RWPE2 (cell line): ENCODE data around the gene RDH13.
A peak's percentile ranks its signal among the peaks of the same experiment; 100 is the strongest.

ENCODE experiments used
- ATAC-seq: fragments of 200-7000 bp; cut with Tn5 transposase; 3 replicates; pipeline ENCODE4 v1.9.1; 2021; ENCODE audit warnings: low read depth
- DNase-seq: peaks from one replicate; pipeline ENCODE4 v3.0.0-alpha.2; 2020; ENCODE audit warnings: low spot score
- H3K27ac ChIP-seq: fragments of 450-650 bp; 2 replicates; pipeline ENCODE4 v1.5.1; 2017; ENCODE audit warnings: mild to moderate bottlenecking; ENCODE audit not compliant: poor library complexity, severe bottlenecking
- H3K27me3 ChIP-seq: fragments of 250-450 bp; sonication (Bioruptor Pico); 2 replicates; pipeline ENCODE4 v1.5.1; 2021; ENCODE audit warnings: mild to moderate bottlenecking, moderate library complexity; ENCODE audit not compliant: insufficient read depth, poor library complexity, severe bottlenecking
- H3K36me3 ChIP-seq: fragments of 250-450 bp; sonication (Bioruptor Pico); 2 replicates; pipeline ENCODE4 v1.5.1; 2020; ENCODE audit warnings: low read depth, mild to moderate bottlenecking, moderate library complexity
- H3K4me1 ChIP-seq: fragments of 250-450 bp; sonication (Bioruptor Pico); 2 replicates; pipeline ENCODE4 v1.5.1; 2021; ENCODE audit warnings: mild to moderate bottlenecking, moderate library complexity; ENCODE audit not compliant: insufficient read depth, poor library complexity, severe bottlenecking
- H3K4me3 ChIP-seq: fragments of 250-450 bp; sonication (Bioruptor Pico); 2 replicates; pipeline ENCODE4 v1.5.1; 2021; ENCODE audit warnings: mild to moderate bottlenecking, moderate library complexity; ENCODE audit not compliant: severe bottlenecking
- H3K9me3 ChIP-seq: fragments of 250-450 bp; sonication (Bioruptor Pico); 2 replicates; pipeline ENCODE4 v1.5.1; 2021; ENCODE audit warnings: mild to moderate bottlenecking, moderate library complexity; ENCODE audit not compliant: severe bottlenecking
- TF ChIP-seq, protein P1 (sequence below): fragments of 450-650 bp; IDR thresholded peaks from one replicate; pipeline ENCODE4 v1.5.1; 2017; ENCODE audit warnings: mild to moderate bottlenecking, moderate library complexity; ENCODE audit not compliant: poor library complexity, severe bottlenecking

RDH13 gene

DNA sequence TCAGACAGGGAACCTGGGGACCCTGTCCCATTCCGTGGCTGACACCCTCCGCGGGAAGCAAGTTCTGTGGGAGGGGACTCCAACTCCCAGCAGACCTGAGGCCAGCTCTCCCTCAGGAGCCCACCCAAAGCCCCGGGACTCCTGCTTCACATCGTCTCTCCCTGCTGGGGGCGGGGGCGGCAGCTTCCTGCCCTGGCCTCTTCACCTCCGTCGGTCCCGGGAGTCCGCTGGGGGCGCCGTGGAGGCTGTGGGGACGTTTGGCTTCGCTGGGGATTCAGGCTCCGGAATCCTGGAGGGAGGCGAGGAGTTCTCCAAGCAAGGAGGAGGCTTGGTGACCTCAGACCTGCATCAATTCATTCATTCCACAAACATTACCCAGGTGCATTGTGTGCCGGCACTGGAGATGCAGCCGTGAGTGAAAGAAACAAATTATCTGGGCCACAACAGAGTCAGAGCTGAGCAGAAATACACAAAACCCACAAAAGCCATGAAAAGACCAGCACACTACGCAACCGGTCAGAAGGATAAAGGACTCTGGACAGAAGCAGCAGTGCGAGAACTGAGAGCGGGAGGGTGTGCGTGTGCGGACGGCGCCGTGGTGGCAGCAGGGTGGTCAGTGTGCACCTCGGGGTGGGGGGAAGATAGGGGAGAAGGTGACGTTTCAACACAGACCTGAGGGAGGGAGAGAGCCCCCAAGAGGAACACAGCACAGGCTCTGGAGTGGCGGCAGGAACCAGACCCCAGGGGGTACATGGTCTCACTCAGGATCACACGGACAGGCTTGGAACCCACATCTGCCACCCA, 31.7 kb upstream of the RDH13 start:
- Histone ChIP-seq H3K27me3 (no peaks in the 10 kb centered on the region), H3K9me3 (no peaks in the 10 kb centered on the region), H3K4me1 (no peaks in the 10 kb centered on the region), H3K36me3 (peaks cover 20% of the 10 kb centered on the region), H3K4me3 (no peak overlapping the region), H3K27ac (no peak overlapping the region)
- TF ChIP-seq, protein P1, sequence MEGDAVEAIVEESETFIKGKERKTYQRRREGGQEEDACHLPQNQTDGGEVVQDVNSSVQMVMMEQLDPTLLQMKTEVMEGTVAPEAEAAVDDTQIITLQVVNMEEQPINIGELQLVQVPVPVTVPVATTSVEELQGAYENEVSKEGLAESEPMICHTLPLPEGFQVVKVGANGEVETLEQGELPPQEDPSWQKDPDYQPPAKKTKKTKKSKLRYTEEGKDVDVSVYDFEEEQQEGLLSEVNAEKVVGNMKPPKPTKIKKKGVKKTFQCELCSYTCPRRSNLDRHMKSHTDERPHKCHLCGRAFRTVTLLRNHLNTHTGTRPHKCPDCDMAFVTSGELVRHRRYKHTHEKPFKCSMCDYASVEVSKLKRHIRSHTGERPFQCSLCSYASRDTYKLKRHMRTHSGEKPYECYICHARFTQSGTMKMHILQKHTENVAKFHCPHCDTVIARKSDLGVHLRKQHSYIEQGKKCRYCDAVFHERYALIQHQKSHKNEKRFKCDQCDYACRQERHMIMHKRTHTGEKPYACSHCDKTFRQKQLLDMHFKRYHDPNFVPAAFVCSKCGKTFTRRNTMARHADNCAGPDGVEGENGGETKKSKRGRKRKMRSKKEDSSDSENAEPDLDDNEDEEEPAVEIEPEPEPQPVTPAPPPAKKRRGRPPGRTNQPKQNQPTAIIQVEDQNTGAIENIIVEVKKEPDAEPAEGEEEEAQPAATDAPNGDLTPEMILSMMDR, result no peak
- DNase-seq, result peak; percentile 56
- no peak for ATAC-seq

DNA sequence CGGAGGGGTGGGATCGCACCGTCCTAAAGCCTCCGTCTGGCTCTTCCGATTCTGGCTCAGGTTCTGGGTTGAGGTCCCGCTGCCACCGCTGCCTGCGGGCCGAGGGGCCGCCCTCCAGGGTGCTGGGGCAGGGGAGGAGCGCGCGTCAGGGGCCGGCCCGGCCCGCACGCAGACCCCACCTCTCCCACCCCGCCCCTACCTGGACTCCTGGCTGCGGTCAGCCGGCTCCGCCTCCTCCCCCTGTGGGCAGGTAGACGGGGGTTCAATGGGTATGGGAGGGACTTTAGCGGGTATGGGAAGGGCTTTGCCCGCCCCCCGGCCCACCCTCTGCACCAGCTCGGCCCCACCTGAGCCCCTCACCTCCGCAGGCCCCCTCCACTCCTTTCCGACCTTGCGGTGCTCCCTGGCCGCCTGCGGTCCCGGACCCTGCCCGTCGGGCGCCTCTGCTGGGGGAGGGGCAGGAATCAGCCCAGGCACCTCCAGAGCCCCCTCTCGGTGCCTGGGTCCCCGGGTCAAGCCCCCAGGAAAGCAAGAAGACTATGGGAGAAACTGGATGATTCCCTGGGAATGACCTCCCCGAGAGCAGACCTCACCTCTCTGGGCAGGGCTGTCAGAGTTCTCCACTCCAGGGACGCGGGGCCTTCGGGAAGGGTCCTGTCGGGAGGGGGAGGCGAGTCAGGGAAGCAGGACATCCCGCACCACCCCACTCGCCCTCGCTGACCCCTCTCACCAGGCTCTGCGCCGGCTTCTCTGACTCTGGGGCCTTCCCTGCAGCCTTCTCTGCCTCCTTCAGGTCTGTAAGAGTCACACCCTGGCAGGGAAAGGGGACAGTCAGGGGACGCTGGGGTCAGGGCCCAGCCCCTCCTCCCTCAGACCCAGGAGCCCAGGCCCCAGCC, 29.7 kb upstream of the RDH13 start:
- H3K4me3 ChIP-seq, result no peak overlapping the region
- no peaks in the 10 kb centered on the region for H3K27me3 ChIP-seq
- ATAC-seq, result no peak

DNA sequence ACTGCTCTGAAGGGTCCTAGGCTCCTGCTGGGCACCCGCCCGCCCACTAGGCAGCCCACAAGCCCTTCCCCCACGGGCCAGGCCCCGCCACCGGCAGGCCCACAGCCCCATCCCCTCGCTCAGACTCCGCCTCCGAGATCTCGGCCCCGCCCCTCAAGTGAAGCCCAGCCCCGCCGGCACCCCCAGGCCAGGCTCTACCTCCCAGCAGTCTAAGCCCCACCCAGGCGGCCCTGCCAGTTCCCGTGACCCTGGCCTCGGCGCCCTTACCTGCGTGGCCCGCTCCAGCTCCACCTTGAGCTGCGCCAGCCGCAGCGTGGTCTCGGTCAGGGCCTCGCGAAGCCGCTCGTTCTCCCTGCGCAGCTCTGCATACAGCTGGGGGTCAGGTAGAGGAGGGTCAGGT, 29.0 kb upstream of the RDH13 start:
- no peak for ATAC-seq
- Histone ChIP-seq H3K36me3 (peaks cover 20% of the 10 kb centered on the region), H3K27ac (no peak overlapping the region), H3K4me1 (no peaks in the 10 kb centered on the region), H3K27me3 (no peaks in the 10 kb centered on the region), H3K9me3 (no peaks in the 10 kb centered on the region), H3K4me3 (no peak overlapping the region)
- TF ChIP-seq, protein P1, result no peak
- peak; percentile 60 for DNase-seq

More for the DNA sequence above, 29.7 kb upstream of the RDH13 start:
- peak; percentile 31 for DNase-seq
- H3K36me3 ChIP-seq, result peaks cover 20% of the 10 kb centered on the region
- TF ChIP-seq, protein P1, result no peak
- H3K9me3 ChIP-seq, result no peaks in the 10 kb centered on the region
- no peaks in the 10 kb centered on the region for H3K4me1 ChIP-seq
- H3K27ac ChIP-seq, result no peak overlapping the region

DNA sequence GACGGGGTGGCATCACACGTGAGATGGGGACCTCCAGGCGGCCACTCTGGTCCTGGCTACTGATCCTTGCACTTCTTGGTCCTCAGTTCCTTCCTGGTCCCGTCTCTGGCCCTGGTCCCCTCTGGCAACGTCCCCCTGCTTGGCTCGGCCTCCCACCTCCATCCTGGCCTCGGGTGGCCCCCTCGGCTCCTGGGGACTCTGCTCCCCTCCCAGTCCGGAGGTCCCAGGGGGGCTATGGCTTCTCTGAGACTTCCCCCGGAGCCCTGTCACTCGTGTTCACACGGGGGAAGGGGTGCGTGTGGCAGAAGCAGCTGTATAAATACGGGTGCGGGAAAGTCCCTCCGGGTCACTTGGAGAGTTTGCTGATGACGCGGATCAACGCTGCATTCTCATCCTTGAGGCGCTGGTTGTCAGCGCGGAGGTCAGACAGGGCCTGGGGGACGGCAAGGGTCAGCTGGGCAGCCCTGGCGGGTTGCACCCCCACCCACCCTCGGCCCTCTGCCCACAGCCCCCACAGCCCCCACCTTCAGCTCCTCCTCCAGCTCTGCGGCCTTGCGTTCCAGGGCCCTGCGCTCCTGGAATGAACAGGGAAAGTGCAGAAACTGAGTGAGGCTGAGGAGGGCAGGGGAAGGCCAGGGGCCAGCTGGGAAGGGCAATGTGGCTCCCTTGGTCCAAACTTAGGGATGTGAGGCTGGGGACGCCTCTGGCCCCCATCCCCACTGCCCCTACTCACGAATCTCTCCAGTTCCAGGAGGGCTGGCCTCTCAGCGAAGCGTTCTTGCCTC, 28.4 kb upstream of the RDH13 start:
- H3K27ac ChIP-seq, result no peak overlapping the region
- no peaks in the 10 kb centered on the region for H3K27me3 ChIP-seq
- no peak for ATAC-seq
- DNase-seq, result peak; percentile 44
- no peaks in the 10 kb centered on the region for H3K4me1 ChIP-seq
- TF ChIP-seq, protein P1, result no peak
- H3K36me3 ChIP-seq, result peaks cover 20% of the 10 kb centered on the region
- H3K4me3 ChIP-seq, result no peak overlapping the region
- no peaks in the 10 kb centered on the region for H3K9me3 ChIP-seq
